Urinary bladder (tissue), 4 donors: ENCODE results near the gene KIFC1. TPM values are rescaled to one million over a fixed set of nuclear protein-coding genes. Genes with fewer than 3 reads are reported as not detected.

Source experiments
- DNase-seq: peaks from one replicate; pipeline ENCODE4 v3.0.0-alpha.2; 2015; ENCODE audit errors: extremely low spot score
- H3K27ac ChIP-seq: one replicate; pipeline ENCODE4 v1.5.1; 2013; ENCODE audit warnings: low read depth, mild to moderate bottlenecking, moderate library complexity
- H3K36me3 ChIP-seq: one replicate; pipeline ENCODE4 v1.6.1; 2013; ENCODE audit warnings: mild to moderate bottlenecking, moderate library complexity; ENCODE audit not compliant: insufficient read depth
- H3K4me1 ChIP-seq: one replicate; pipeline ENCODE4 v1.6.1; 2013; ENCODE audit warnings: mild to moderate bottlenecking, moderate library complexity; ENCODE audit not compliant: insufficient read depth
- H3K4me3 ChIP-seq: one replicate; pipeline ENCODE4 v1.5.1; 2013; ENCODE audit warnings: low read depth, low read length
- WGBS: extraction: QIAGEN DNeasy Blood & Tissue Kit; methylation state at CpG from one replicate; pipeline ENCODE4 v1.1.7; 2013; 5-methylcytosine and 5-hydroxymethylcytosine counted together
- polyA plus RNA-seq: library from polyadenylated mRNA; stranded (reverse); fragments of 200-250 nt; gene quantifications from one replicate; pipeline ENCODE4 v1.2.3, GENCODE V29; 2013
- total RNA-seq: library from RNA; depleted of rRNA; stranded (reverse); fragments of >200 nt; gene quantifications from one replicate; pipeline ENCODE4 v1.2.3, GENCODE V29; 2014
- donor health status: healthy with polysubstance abuse.
- donor health status: healthy.

KIFC1 gene
- total and polyA plus RNA-seq, 2 donors = 1.2 to 7.5 TPM

- DNase-seq = no peak
- peak within 1 kb of the TSS; percentile 36 for H3K4me3 ChIP-seq
- no peaks in the 10 kb centered on the region for H3K36me3 ChIP-seq
- peak within 1 kb of the TSS; percentile 12 for H3K27ac ChIP-seq
- peaks cover 1% of the 10 kb centered on the region for H3K4me1 ChIP-seq
- WGBS = 3% methylated on average over 21 of the region's 22 CpGs
Observed at GRCh38 chr6:33419580-33420490, 28.2 kb downstream of the KIFC1 start, which contains the start of gene SYNGAP1. Gene SYNGAP1 (plus strand): TSS chr6:33420065. CDS start chr6:33420265, 200 bp downstream.

- peak overlapping the region; percentile 11 for H3K27ac ChIP-seq
- no peak for DNase-seq
- H3K36me3 ChIP-seq = no peaks in the 10 kb centered on the region
- peaks cover 3% of the 10 kb centered on the region for H3K4me1 ChIP-seq
- 45% methylated on average over 6 of the region's 6 CpGs for WGBS
- H3K4me3 ChIP-seq = peak overlapping the region; percentile 36
Observed at GRCh38 chr6:33420491-33421343, 29.1 kb downstream of the KIFC1 start.

GRCh38 chr6:33421344-33421643 is 29.7 kb downstream of the KIFC1 start:
- Histone ChIP-seq H3K4me3 (no peak overlapping the region), H3K4me1 (peaks cover 3% of the 10 kb centered on the region), H3K27ac (no peak overlapping the region), H3K36me3 (no peaks in the 10 kb centered on the region)
- DNase-seq = no peak
- WGBS = 78% methylated on average over 2 of the region's 2 CpGs

GRCh38 chr6:33423777-33424176 is 32.2 kb downstream of the KIFC1 start:
- no peak for DNase-seq
- Histone ChIP-seq H3K36me3 (no peaks in the 10 kb centered on the region), H3K4me1 (peaks cover 3% of the 10 kb centered on the region), H3K4me3 (no peak overlapping the region), H3K27ac (no peak overlapping the region)
- 98% methylated on average over 2 of the region's 2 CpGs for WGBS

- peak overlapping the region; percentile 86 for H3K27ac ChIP-seq
- 12% methylated on average over 12 of the region's 12 CpGs for WGBS
- peaks cover 3% of the 10 kb centered on the region for H3K4me1 ChIP-seq
- DNase-seq = no peak
- H3K4me3 ChIP-seq = peak overlapping the region; percentile 74
- H3K36me3 ChIP-seq = no peaks in the 10 kb centered on the region
Observed at GRCh38 chr6:33424855-33425667, 33.4 kb downstream of the KIFC1 start.

- peak overlapping the region; percentile 74 for H3K4me3 ChIP-seq
Observed at GRCh38 chr6:33425668-33426577, 34.3 kb downstream of the KIFC1 start.

GRCh38 chr6:33426590-33427511 is 35.2 kb downstream of the KIFC1 start:
- DNase-seq = no peak
- H3K4me3 ChIP-seq = peak overlapping the region; percentile 74
- peaks cover 3% of the 10 kb centered on the region for H3K4me1 ChIP-seq
- 10% methylated on average over 12 of the region's 12 CpGs for WGBS
- H3K36me3 ChIP-seq = no peaks in the 10 kb centered on the region
- H3K27ac ChIP-seq = peak overlapping the region; percentile 30

More at GRCh38 chr6:33425668-33426577, 34.3 kb downstream of the KIFC1 start:
- Histone ChIP-seq H3K36me3 (no peaks in the 10 kb centered on the region), H3K27ac (peak overlapping the region; percentile 86), H3K4me1 (peaks cover 3% of the 10 kb centered on the region)
- DNase-seq = no peak
- 2% methylated on average over 43 of the region's 43 CpGs for WGBS

- Histone ChIP-seq H3K4me3 (peak overlapping the region; percentile 74), H3K27ac (peak overlapping the region; percentile 51), H3K4me1 (peaks cover 3% of the 10 kb centered on the region), H3K36me3 (no peaks in the 10 kb centered on the region)
- no peak for DNase-seq
- WGBS = under 1% methylated on average over 73 of the region's 79 CpGs
Observed at GRCh38 chr6:33427585-33428223, 36.1 kb downstream of the KIFC1 start.

- H3K27ac ChIP-seq = peak overlapping the region; percentile 13
- WGBS = 3% methylated on average over 33 of the region's 33 CpGs
- no peak for DNase-seq
- no peaks in the 10 kb centered on the region for H3K36me3 ChIP-seq
- H3K4me1 ChIP-seq = peaks cover 3% of the 10 kb centered on the region
- H3K4me3 ChIP-seq = peak overlapping the region; percentile 74
Observed at GRCh38 chr6:33428224-33428965, 36.8 kb downstream of the KIFC1 start.

GRCh38 chr6:33428966-33429749 is 37.5 kb downstream of the KIFC1 start:
- 56% methylated on average over 5 of the region's 5 CpGs for whole genome bisulfite sequencing
- no peaks in the 10 kb centered on the region for H3K36me3 ChIP-seq
- H3K27ac ChIP-seq = no peak overlapping the region
- DNase-seq = no peak
- H3K4me3 ChIP-seq = no peak overlapping the region
- H3K4me1 ChIP-seq = peaks cover 3% of the 10 kb centered on the region
